Measurements from ENCODE around the gene WDFY3. TPM values are rescaled to one million over a fixed set of nuclear protein-coding genes. Genes with fewer than 3 reads are reported as not detected.

WDFY3 gene
- total RNA-seq, 6 experiments from 2014 or later, result 39.1 to 52.6 (median 48.3) TPM

DNA sequence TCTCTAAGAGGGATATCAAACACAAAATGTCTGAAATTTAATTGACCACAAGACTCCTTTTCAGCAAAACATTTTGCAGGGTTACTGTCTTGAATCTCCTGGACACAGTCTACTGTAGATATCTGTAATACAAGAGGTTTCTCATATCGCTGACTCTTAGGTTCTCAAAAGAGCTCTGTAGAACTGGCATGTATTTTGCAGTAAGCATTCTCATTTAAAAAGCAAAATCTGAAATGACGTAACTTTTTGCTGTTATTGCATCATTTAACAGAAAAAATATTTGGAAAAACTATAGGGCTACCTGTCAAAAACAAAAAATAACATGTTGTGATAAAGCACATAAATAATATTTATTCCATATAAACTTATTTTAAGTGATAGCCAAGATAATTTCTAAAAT lies 269.3 kb downstream of the WDFY3 start:
- H3K4me1 Mint-ChIP-seq (ENCODE audit: low read depth), result peaks cover 49% of the 10 kb centered on the region
- no peak for DNase-seq
- no peaks in the 10 kb centered on the region for H3K9me3 Mint-ChIP-seq

DNA sequence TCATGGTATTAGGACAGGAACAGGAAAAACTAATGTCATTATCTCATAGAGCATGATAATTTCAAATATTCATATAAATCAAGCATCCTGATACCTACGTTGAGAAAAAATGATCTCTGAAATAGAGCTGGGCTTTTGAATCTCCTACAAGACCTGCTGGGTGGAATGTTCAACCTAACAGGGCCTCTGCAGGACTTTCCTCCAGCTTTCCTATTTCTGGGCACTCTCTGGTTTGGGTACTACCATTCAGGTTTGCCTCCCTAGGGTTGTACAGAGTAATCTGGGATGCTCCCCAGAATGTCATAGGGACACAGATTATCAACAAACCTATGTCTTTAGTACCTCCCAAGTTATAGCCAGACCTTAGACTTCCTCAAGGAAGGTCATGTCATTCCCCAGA lies 274.7 kb downstream of the WDFY3 start:
- TF ChIP-seq, protein P1, sequence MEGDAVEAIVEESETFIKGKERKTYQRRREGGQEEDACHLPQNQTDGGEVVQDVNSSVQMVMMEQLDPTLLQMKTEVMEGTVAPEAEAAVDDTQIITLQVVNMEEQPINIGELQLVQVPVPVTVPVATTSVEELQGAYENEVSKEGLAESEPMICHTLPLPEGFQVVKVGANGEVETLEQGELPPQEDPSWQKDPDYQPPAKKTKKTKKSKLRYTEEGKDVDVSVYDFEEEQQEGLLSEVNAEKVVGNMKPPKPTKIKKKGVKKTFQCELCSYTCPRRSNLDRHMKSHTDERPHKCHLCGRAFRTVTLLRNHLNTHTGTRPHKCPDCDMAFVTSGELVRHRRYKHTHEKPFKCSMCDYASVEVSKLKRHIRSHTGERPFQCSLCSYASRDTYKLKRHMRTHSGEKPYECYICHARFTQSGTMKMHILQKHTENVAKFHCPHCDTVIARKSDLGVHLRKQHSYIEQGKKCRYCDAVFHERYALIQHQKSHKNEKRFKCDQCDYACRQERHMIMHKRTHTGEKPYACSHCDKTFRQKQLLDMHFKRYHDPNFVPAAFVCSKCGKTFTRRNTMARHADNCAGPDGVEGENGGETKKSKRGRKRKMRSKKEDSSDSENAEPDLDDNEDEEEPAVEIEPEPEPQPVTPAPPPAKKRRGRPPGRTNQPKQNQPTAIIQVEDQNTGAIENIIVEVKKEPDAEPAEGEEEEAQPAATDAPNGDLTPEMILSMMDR (IDR thresholded peaks at IDR 0.05), result no peak
- Mint-ChIP-seq H3K36me3 (ENCODE audit: low read depth) (peaks cover 63% of the 10 kb centered on the region), H3K9me3 (no peaks in the 10 kb centered on the region), H3K27ac (peak overlapping the region; percentile 89), H3K4me1 (ENCODE audit: low read depth) (peaks cover 61% of the 10 kb centered on the region), H3K27me3 (ENCODE audit: insufficient read depth) (peaks cover 5% of the 10 kb centered on the region; the same call in 1 of the 2 replicates), H3K4me3 (no peak overlapping the region; the same call in 1 of the 2 replicates)
- DNase-seq, result no peak

More for the DNA sequence above, 269.3 kb downstream of the WDFY3 start:
- Mint-ChIP-seq H3K36me3 (ENCODE audit: low read depth) (peaks cover 51% of the 10 kb centered on the region), H3K4me3 (no peak overlapping the region), H3K27me3 (ENCODE audit: insufficient read depth) (no peaks in the 10 kb centered on the region; the same call in 1 of the 2 replicates), H3K27ac (no peak overlapping the region)
- TF ChIP-seq, protein P1 (IDR thresholded peaks at IDR 0.05), result no peak

DNA sequence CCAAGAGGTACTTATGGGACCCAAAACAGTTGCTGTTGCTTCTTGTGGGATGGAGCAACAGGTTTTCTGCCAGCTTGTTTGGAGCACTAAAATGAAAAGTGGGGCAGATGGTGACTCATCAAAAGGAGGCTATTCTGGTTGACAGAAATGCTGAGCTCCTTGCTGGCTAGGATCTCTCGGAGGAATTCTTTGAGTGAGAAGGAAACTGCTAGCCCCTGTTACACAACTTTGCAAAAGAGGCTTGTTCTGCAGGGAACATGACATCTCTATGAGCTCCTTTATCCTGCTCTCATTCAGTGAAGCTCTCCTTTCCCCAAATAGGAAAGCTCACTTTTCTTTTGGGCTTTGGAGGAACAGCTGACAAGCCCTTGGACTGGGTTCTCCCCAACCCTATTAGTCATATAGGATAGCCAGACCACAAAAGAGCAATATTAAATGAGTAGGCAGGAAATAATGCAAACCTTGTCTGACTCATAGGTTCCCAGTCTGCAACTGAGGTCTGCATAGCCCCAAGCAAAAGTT lies 275.3 kb downstream of the WDFY3 start:
- peaks cover 69% of the 10 kb centered on the region for H3K36me3 Mint-ChIP-seq (ENCODE audit: low read depth)

DNA sequence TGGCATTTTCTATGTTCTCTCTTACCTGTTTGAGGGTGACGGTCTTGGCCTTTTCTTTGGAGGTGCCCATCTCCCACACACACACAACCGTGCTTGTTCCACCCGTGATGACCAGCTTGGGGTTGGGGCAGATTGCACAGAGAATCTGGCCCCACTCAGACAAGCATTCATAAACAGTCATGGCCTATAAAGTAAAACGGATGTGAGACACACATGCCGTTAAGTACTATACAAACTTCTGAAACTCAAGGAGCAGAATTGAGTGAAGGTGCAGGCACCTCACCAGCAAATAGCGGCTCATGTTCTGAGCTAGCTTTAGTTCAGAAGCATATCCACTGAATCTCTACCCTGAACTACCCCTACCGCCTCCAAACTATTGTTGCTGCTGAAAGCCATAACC lies 276.0 kb downstream of the WDFY3 start:
- Mint-ChIP-seq H3K4me1 (ENCODE audit: low read depth) (peaks cover 59% of the 10 kb centered on the region), H3K36me3 (ENCODE audit: low read depth) (peaks cover 64% of the 10 kb centered on the region), H3K9me3 (no peaks in the 10 kb centered on the region), H3K4me3 (peak overlapping the region; percentile 84), H3K27me3 (ENCODE audit: insufficient read depth) (peaks cover 5% of the 10 kb centered on the region; the same call in 1 of the 2 replicates), H3K27ac (peak overlapping the region; percentile 89)
- TF ChIP-seq, protein P1 (IDR thresholded peaks at IDR 0.05), result no peak
- no peak for DNase-seq

More for the DNA sequence above, 275.3 kb downstream of the WDFY3 start:
- DNase-seq, result peak; percentile 94
- H3K9me3 Mint-ChIP-seq, result no peaks in the 10 kb centered on the region
- peaks cover 59% of the 10 kb centered on the region for H3K4me1 Mint-ChIP-seq (ENCODE audit: low read depth)
- peaks cover 5% of the 10 kb centered on the region; the same call in 1 of the 2 replicates for H3K27me3 Mint-ChIP-seq (ENCODE audit: insufficient read depth)
- H3K27ac Mint-ChIP-seq, result peak overlapping the region; percentile 89
- TF ChIP-seq, protein P1 (IDR thresholded peaks at IDR 0.05), result no peak
- peak overlapping the region; percentile 84 for H3K4me3 Mint-ChIP-seq

DNA sequence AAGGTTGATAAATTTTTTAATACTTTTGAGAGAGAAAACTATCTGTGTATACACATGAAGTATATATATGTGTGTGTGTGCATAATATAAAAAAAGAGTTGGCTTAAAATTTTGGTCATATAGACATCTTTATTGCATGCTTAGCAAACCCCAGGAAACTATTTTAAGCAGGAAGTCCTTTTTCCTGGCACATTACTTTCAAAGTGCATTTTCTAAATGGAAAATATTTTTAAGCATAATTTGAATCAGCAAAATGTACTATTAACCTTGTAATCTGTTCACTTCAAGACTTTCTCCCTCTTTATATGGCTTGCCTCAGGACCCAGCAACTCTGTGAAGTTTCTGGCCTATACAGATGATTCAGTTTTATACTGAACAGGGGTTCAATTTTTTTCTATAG lies 277.3 kb downstream of the WDFY3 start:
- DNase-seq, result no peak
- no peak overlapping the region for H3K4me3 Mint-ChIP-seq
- peaks cover 60% of the 10 kb centered on the region for H3K36me3 Mint-ChIP-seq (ENCODE audit: low read depth)
- H3K27me3 Mint-ChIP-seq (ENCODE audit: insufficient read depth), result peaks cover 5% of the 10 kb centered on the region; the same call in 1 of the 2 replicates
- no peaks in the 10 kb centered on the region for H3K9me3 Mint-ChIP-seq
- TF ChIP-seq, protein P1 (IDR thresholded peaks at IDR 0.05), result no peak
- H3K4me1 Mint-ChIP-seq (ENCODE audit: low read depth), result peaks cover 59% of the 10 kb centered on the region
- H3K27ac Mint-ChIP-seq, result no peak overlapping the region
